ENCODE results near the gene OR10G2.
"Not testable (repeated sequence)": the region's sequence is repeated elsewhere in the genome, so short reads cannot be mapped to it uniquely, and the experiment has no call there.

OR10G2 gene

GRCh38 chr14:21634840-21635239, at the start of gene OR10G2:
Gene OR10G2, minus strand, starts transcription at chr14:21634940. Its CDS starts 98 bp downstream, at chr14:21634842.
- no peak for DNase-seq (ENCODE audit: low read depth in 2 of 2)

- no peak for DNase-seq (ENCODE audit: low read depth in 2 of 2)
Measured at GRCh38 chr14:21680072-21680471, 45.3 kb upstream of the OR10G2 start.

- DNase-seq (ENCODE audit: low read depth in 2 of 2): no peak
Measured at GRCh38 chr14:21675566-21675965, 40.8 kb upstream of the OR10G2 start.

GRCh38 chr14:21673718-21674117, 39.0 kb upstream of the OR10G2 start, which contains the start of gene OR4E1:
Gene OR4E1, minus strand, starts transcription at chr14:21673818. Its CDS starts 2,883 bp downstream, at chr14:21670935.
- DNase-seq (ENCODE audit: low read depth in 2 of 2): no peak

GRCh38 chr14:21672116-21672515, 37.4 kb upstream of the OR10G2 start:
- DNase-seq (ENCODE audit: low read depth in 2 of 2): no peak

- DNase-seq (ENCODE audit: low read depth in 2 of 2): no peak
Measured at GRCh38 chr14:21671371-21671770, 36.6 kb upstream of the OR10G2 start.

GRCh38 chr14:21669284-21669683, 34.5 kb upstream of the OR10G2 start:
- no peak for DNase-seq (ENCODE audit: low read depth in 2 of 2)

- no peak for DNase-seq (ENCODE audit: low read depth in 2 of 2)
Measured at GRCh38 chr14:21668377-21668776, 33.6 kb upstream of the OR10G2 start.

GRCh38 chr14:21656980-21657379, 22.2 kb upstream of the OR10G2 start:
- DNase-seq (ENCODE audit: low read depth in 2 of 2): no peak

- DNase-seq (ENCODE audit: low read depth in 2 of 2): no peak
Measured at GRCh38 chr14:21654215-21654614, 19.5 kb upstream of the OR10G2 start.

GRCh38 chr14:21653331-21653885, 18.7 kb upstream of the OR10G2 start, which contains the start of gene OR4E2:
Gene OR4E2, plus strand, starts transcription at chr14:21653835. Its CDS starts 11,248 bp downstream, at chr14:21665083.
- DNase-seq (ENCODE audit: low read depth in 2 of 2): no peak

GRCh38 chr14:21652209-21652808, 17.6 kb upstream of the OR10G2 start:
- DNase-seq (ENCODE audit: low read depth in 2 of 2): no peak

- DNase-seq (ENCODE audit: low read depth in 2 of 2): no peak
Measured at GRCh38 chr14:21647380-21647779, 12.6 kb upstream of the OR10G2 start.

- DNase-seq (ENCODE audit: low read depth in 2 of 2): no peak
Measured at GRCh38 chr14:21643407-21643806, 8.7 kb upstream of the OR10G2 start.

GRCh38 chr14:21642683-21643082, 7.9 kb upstream of the OR10G2 start:
- no peak for DNase-seq (ENCODE audit: low read depth in 2 of 2)

- DNase-seq (ENCODE audit: low read depth in 2 of 2): no peak
Measured at GRCh38 chr14:21631084-21631483, 3.7 kb downstream of the OR10G2 start.

- not testable (repeated sequence) for DNase-seq (ENCODE audit: low read depth in 2 of 2)
Measured at GRCh38 chr14:21630503-21630902, 4.2 kb downstream of the OR10G2 start.

GRCh38 chr14:21626491-21627230, 8.1 kb downstream of the OR10G2 start:
- no peak for DNase-seq (ENCODE audit: low read depth in 2 of 2)

GRCh38 chr14:21617614-21618013, 17.1 kb downstream of the OR10G2 start:
- no peak for DNase-seq (ENCODE audit: low read depth in 2 of 2)

- DNase-seq (ENCODE audit: low read depth in 2 of 2): no peak
Measured at GRCh38 chr14:21614240-21614639, 20.5 kb downstream of the OR10G2 start.

- no peak for DNase-seq (ENCODE audit: low read depth in 2 of 2)
Measured at GRCh38 chr14:21612324-21612723, 22.4 kb downstream of the OR10G2 start.

- DNase-seq (ENCODE audit: low read depth in 2 of 2): not testable (repeated sequence)
Measured at GRCh38 chr14:21602181-21602580, 32.6 kb downstream of the OR10G2 start.

GRCh38 chr14:21589317-21589716, 45.4 kb downstream of the OR10G2 start:
- DNase-seq (ENCODE audit: low read depth in 2 of 2): no peak

Data from stimulated activated CD8-positive, alpha-beta memory T cell treated with anti-CD3 and anti-CD28 coated beads, Interleukin-15, amount 100 ng/mL, for 48 hours (primary cell).